H9 (cell line): ENCODE data around the gene LRRK1. TPM values are rescaled to one million over a fixed set of nuclear protein-coding genes. Genes with fewer than 3 reads are reported as not detected.

Experiments
- DNase-seq: peaks from one replicate; pipeline ENCODE4 v3.0.0-alpha.2; 2017
- H2AFZ ChIP-seq: one replicate; pipeline ENCODE4 v1.6.1; 2013; ENCODE audit warnings: mild to moderate bottlenecking, low read length, control low read depth, moderate library complexity
- H2AK5ac ChIP-seq: 2 replicates; pipeline ENCODE4 v1.6.1; 2013; ENCODE audit warnings: low read length, control low read depth, mixed read lengths; ENCODE audit not compliant: insufficient read length
- H2BK120ac ChIP-seq: one replicate; pipeline ENCODE4 v1.6.1; 2013; ENCODE audit warnings: low read depth, mild to moderate bottlenecking, low read length, control low read depth, inconsistent platforms; ENCODE audit not compliant: poor library complexity, severe bottlenecking
- H2BK12ac ChIP-seq: 2 replicates; pipeline ENCODE4 v1.6.1; 2013; ENCODE audit warnings: low read length, control low read depth, mixed read lengths, low read depth; ENCODE audit not compliant: insufficient read length
- H2BK15ac ChIP-seq: 2 replicates; pipeline ENCODE4 v1.6.1; 2013; ENCODE audit warnings: low read depth, low read length, control low read depth
- H2BK20ac ChIP-seq: one replicate; pipeline ENCODE4 v1.6.1; 2013; ENCODE audit warnings: low read depth, mild to moderate bottlenecking, low read length, control low read depth, inconsistent platforms; ENCODE audit not compliant: poor library complexity, severe bottlenecking
- H2BK5ac ChIP-seq: 2 replicates; pipeline ENCODE4 v1.6.1; 2013; ENCODE audit warnings: low read length, control low read depth, mixed read lengths; ENCODE audit not compliant: insufficient read length
- H3K14ac ChIP-seq: 2 replicates; pipeline ENCODE4 v1.6.1; 2013; ENCODE audit warnings: low read length, control low read depth; ENCODE audit not compliant: insufficient read depth
- H3K18ac ChIP-seq: 2 replicates; pipeline ENCODE4 v1.6.1; 2013; ENCODE audit warnings: low read depth, mild to moderate bottlenecking, mixed read lengths, low read length, control low read depth; ENCODE audit not compliant: insufficient read length
- H3K23ac ChIP-seq: 2 replicates; pipeline ENCODE4 v1.6.1; 2013; ENCODE audit warnings: low read length, control low read depth, mixed read lengths, low read depth; ENCODE audit not compliant: insufficient read length
- H3K23me2 ChIP-seq: 2 replicates; pipeline ENCODE4 v1.6.1; 2013; ENCODE audit warnings: low read depth, mild to moderate bottlenecking, mixed read lengths, low read length, control low read depth; ENCODE audit not compliant: insufficient read length, poor library complexity, severe bottlenecking
- H3K27ac ChIP-seq: 2 replicates; pipeline ENCODE4 v1.5.1; 2013; ENCODE audit warnings: low read length, control low read depth, mixed read lengths, low read depth; ENCODE audit not compliant: insufficient read length
- H3K27me3 ChIP-seq: 2 replicates; pipeline ENCODE4 v1.6.1; 2013; ENCODE audit warnings: low read length, control low read depth, inconsistent platforms; ENCODE audit not compliant: insufficient read depth
- H3K4ac ChIP-seq: 2 replicates; pipeline ENCODE4 v1.6.1; 2013; ENCODE audit warnings: low read depth, mild to moderate bottlenecking, control low read depth, inconsistent platforms, low read length, moderate library complexity
- H3K4me1 ChIP-seq: 2 replicates; pipeline ENCODE4 v1.6.1; 2013; ENCODE audit warnings: low read length, control low read depth, inconsistent platforms; ENCODE audit not compliant: insufficient read depth
- H3K4me2 ChIP-seq: 2 replicates; pipeline ENCODE4 v1.6.1; 2013; ENCODE audit warnings: low read length, control low read depth, mixed read lengths; ENCODE audit not compliant: insufficient read length, insufficient read depth
- H3K56ac ChIP-seq: 2 replicates; pipeline ENCODE4 v1.6.1; 2013; ENCODE audit warnings: low read depth, mild to moderate bottlenecking, mixed read lengths, low read length, control low read depth; ENCODE audit not compliant: insufficient read length
- H3K79me1 ChIP-seq: 2 replicates; pipeline ENCODE4 v1.6.1; 2013; ENCODE audit warnings: low read depth, mild to moderate bottlenecking, moderate library complexity, low read length, control low read depth, inconsistent platforms; ENCODE audit not compliant: insufficient read depth, poor library complexity, severe bottlenecking
- H3K79me2 ChIP-seq: 2 replicates; pipeline ENCODE4 v1.6.1; 2013; ENCODE audit warnings: low read length, control low read depth, inconsistent platforms; ENCODE audit not compliant: insufficient read depth
- H3K9ac ChIP-seq: 2 replicates; pipeline ENCODE4 v1.6.1; 2013; ENCODE audit warnings: low read length, control low read depth, mixed read lengths; ENCODE audit not compliant: insufficient read length; ENCODE audit errors: extremely low read depth
- H3K9me3 ChIP-seq: one replicate; pipeline ENCODE4 v1.6.1; 2013; ENCODE audit warnings: low read depth, low read length, inconsistent platforms; ENCODE audit not compliant: control insufficient read depth
- H3T11ph ChIP-seq: one replicate; pipeline ENCODE4 v1.6.1; 2013; ENCODE audit warnings: mild to moderate bottlenecking, low read length, control low read depth, inconsistent platforms
- H4K20me1 ChIP-seq: one replicate; pipeline ENCODE4 v1.6.1; 2013; ENCODE audit not compliant: control insufficient read depth, insufficient read length, insufficient read depth
- H4K5ac ChIP-seq: 2 replicates; pipeline ENCODE4 v1.6.1; 2013; ENCODE audit warnings: low read depth, mild to moderate bottlenecking, mixed read lengths, low read length, control low read depth; ENCODE audit not compliant: insufficient read length
- H4K8ac ChIP-seq: replicated peaks from 2 replicates; pipeline ENCODE4 v1.6.1; 2013; ENCODE audit warnings: low read length, control low read depth, mixed read lengths, low read depth; ENCODE audit not compliant: insufficient read length
- H4K91ac ChIP-seq: 2 replicates; pipeline ENCODE4 v1.6.1; 2013; ENCODE audit warnings: low read depth, mild to moderate bottlenecking, moderate library complexity, mixed read lengths, low read length, control low read depth; ENCODE audit not compliant: insufficient read length
- H3K27ac Mint-ChIP-seq, 3 experiments: 2 replicates in 2 of 3; 3 replicates in 1 of 3; pipeline ENCODE4 v1.8.0; 2020 to 2021; ENCODE audit warnings: mixed read lengths in 3 of 3, mild to moderate bottlenecking in 1 of 3, moderate library complexity in 1 of 3
- H3K27me3 Mint-ChIP-seq: 2 replicates; pipeline ENCODE4 v1.8.0; 2021; ENCODE audit warnings: low read depth, mild to moderate bottlenecking, moderate library complexity, mixed read lengths
- H3K36me3 Mint-ChIP-seq, 3 experiments: 2 replicates in 2 of 3; 3 replicates in 1 of 3; pipeline ENCODE4 v1.8.0; 2020 to 2021; ENCODE audit warnings: low read depth in 3 of 3, mixed read lengths in 3 of 3; ENCODE audit not compliant: insufficient read depth in 1 of 3
- H3K4me1 Mint-ChIP-seq, 2 experiments: 2 replicates each; pipeline ENCODE4 v1.8.0; 2020; ENCODE audit warnings: mixed read lengths in 2 of 2
- H3K4me3 Mint-ChIP-seq, 2 experiments: 2 replicates in 1 of 2; 3 replicates in 1 of 2; pipeline ENCODE4 v1.8.0; 2020 to 2021; ENCODE audit warnings: mild to moderate bottlenecking in 2 of 2, mixed read lengths in 2 of 2, moderate library complexity in 1 of 2
- H3K9me3 Mint-ChIP-seq, 2 experiments: 2 replicates in 1 of 2; 3 replicates in 1 of 2; pipeline ENCODE4 v1.8.0; 2020; ENCODE audit warnings: mild to moderate bottlenecking in 2 of 2, mixed read lengths in 2 of 2, moderate library complexity in 1 of 2
- total RNA-seq: library from RNA; stranded (reverse); gene quantifications from 2 replicates; pipeline ENCODE4 v1.2.1, GENCODE V29; 2021
- TF ChIP-seq, protein P1 (sequence below): fragments of 200-600 bp; sonication (generic); conservative IDR thresholded peaks from 3 replicates; pipeline ENCODE4 v1.8.0; 2021; ENCODE audit warnings: antibody characterized with exemption, mild to moderate bottlenecking

LRRK1 gene
- total RNA-seq, 1 experiment from 2014 or later: 4.0 TPM

DNA sequence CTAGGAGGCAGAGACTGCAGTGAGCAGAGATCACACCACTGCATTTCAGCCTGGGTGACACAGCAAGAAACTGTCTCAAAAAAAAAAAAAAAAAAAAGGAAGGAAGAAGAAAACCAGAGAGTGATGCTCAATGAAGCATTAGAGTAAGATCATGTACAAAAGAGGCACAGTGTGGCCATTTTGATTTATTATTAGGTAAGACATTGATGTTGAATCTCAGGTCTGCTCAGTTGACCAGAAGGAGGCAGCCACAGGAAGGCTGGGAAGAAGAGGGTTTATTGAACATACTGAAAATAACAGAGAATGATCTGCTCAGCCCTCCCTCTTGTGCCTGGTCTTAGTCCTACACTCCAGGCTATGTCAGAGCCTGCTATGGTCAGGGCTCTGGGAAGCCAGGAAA is 15.6 kb downstream of the LRRK1 start:
- Histone ChIP-seq H3K56ac (no peak overlapping the region), H3K9ac (no peak overlapping the region), H3K27me3 (no peaks in the 10 kb centered on the region), H2BK15ac (no peak overlapping the region), H2BK5ac (no peak overlapping the region), H3K23ac (no peak overlapping the region), H3K18ac (no peak overlapping the region), H3K79me1 (no peaks in the 10 kb centered on the region), H3K27ac (no peak overlapping the region), H2BK20ac (no peak overlapping the region), H3T11ph (no peak overlapping the region), H3K4ac (no peak overlapping the region), H4K91ac (no peak overlapping the region), H2AK5ac (no peak overlapping the region), H2BK120ac (no peak overlapping the region), H3K4me1 (no peaks in the 10 kb centered on the region; the same call in 1 of the 2 replicates), H3K4me2 (no peak overlapping the region), H3K23me2 (no peaks in the 10 kb centered on the region), H4K8ac (no peak overlapping the region), H4K5ac (no peak overlapping the region), H2AFZ (no peak overlapping the region), H2BK12ac (no peak overlapping the region), H4K20me1 (no peaks in the 10 kb centered on the region), H3K14ac (no peak overlapping the region), H3K9me3 (no peaks in the 10 kb centered on the region), H3K79me2 (no peaks in the 10 kb centered on the region)
- no peaks in the 10 kb centered on the region for H3K9me3 Mint-ChIP-seq
- H3K36me3 Mint-ChIP-seq: no peaks in the 10 kb centered on the region
- peaks cover 18 to 23% of the 10 kb centered on the region in 2 experiments for H3K4me1 Mint-ChIP-seq
- TF ChIP-seq, protein P1, sequence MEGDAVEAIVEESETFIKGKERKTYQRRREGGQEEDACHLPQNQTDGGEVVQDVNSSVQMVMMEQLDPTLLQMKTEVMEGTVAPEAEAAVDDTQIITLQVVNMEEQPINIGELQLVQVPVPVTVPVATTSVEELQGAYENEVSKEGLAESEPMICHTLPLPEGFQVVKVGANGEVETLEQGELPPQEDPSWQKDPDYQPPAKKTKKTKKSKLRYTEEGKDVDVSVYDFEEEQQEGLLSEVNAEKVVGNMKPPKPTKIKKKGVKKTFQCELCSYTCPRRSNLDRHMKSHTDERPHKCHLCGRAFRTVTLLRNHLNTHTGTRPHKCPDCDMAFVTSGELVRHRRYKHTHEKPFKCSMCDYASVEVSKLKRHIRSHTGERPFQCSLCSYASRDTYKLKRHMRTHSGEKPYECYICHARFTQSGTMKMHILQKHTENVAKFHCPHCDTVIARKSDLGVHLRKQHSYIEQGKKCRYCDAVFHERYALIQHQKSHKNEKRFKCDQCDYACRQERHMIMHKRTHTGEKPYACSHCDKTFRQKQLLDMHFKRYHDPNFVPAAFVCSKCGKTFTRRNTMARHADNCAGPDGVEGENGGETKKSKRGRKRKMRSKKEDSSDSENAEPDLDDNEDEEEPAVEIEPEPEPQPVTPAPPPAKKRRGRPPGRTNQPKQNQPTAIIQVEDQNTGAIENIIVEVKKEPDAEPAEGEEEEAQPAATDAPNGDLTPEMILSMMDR: peak; percentile 30; the same call in 2 of the 3 replicates
- no peak overlapping the region for H3K27ac Mint-ChIP-seq
- H3K27me3 Mint-ChIP-seq: peaks cover 12% of the 10 kb centered on the region
- H3K4me3 Mint-ChIP-seq: no peak overlapping the region
- no peak for DNase-seq
